Measurements from ENCODE around the gene SLCO1B1. TPM values are rescaled to one million over a fixed set of nuclear protein-coding genes. Genes with fewer than 3 reads are reported as not detected.

The SLCO1B1 gene
- total RNA-seq, 1 donor from 2014 or later: not detected

DNA sequence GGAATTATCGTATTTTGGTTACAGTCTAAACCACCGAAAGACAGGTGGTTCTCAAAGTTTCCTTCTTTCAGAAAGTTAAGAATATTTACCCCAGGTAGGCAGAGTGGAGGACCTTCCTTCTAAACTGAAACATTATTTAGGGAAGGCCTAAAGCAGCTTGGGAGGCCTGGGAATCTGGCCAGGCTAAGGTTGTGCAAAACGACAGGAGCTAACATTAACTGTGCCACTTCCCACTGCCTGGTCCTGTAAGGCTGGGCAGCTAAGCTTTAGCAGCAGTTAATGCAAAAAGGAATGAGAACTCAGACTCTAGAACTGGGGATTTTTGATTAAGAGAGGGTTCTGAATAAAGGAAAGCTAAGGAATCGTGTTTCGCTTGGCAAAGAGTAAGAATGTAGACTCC is 121.1 kb downstream of the SLCO1B1 start:
- H3K36me3 Mint-ChIP-seq (ENCODE audit: low read depth): no peaks in the 10 kb centered on the region
- TF ChIP-seq CTCF (IDR thresholded peaks at IDR 0.05): no peak
- no peak for DNase-seq (ENCODE audit: low spot score)
- no peaks in the 10 kb centered on the region for H3K9me3 Mint-ChIP-seq (ENCODE audit: low read depth)
- H3K27ac Mint-ChIP-seq (ENCODE audit: unreplicated experiment): no peak overlapping the region
- H3K27me3 Mint-ChIP-seq (ENCODE audit: low read depth): no peaks in the 10 kb centered on the region
- H3K4me1 Mint-ChIP-seq (ENCODE audit: low read depth): no peaks in the 10 kb centered on the region
- H3K4me3 Mint-ChIP-seq (ENCODE audit: unreplicated experiment): no peak overlapping the region

DNA sequence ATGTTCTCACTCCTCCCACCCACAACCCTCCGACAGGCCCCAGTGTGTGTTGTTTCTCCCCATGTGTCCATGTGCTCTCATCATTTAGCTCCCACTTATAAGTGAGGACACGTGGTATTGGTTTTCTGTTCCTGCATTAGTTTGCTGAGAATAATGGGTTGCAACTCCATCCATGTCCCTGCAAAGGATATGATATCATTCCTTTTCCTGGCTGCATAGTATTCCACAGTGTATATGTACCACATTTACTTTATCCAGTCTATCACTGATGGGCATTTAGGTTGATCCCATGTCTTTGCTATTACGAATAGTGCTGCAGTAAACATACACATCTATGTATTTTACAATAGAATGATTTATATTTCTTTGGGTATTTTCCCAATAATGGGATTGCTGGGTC is 126.2 kb downstream of the SLCO1B1 start:
- Mint-ChIP-seq H3K36me3 (ENCODE audit: low read depth) (no peaks in the 10 kb centered on the region), H3K27ac (ENCODE audit: unreplicated experiment) (no peak overlapping the region), H3K27me3 (ENCODE audit: low read depth) (no peaks in the 10 kb centered on the region), H3K4me3 (ENCODE audit: unreplicated experiment) (no peak overlapping the region), H3K4me1 (ENCODE audit: low read depth) (no peaks in the 10 kb centered on the region), H3K9me3 (ENCODE audit: low read depth) (peaks cover 20% of the 10 kb centered on the region)
- DNase-seq (ENCODE audit: low spot score): no peak
- TF ChIP-seq CTCF (IDR thresholded peaks at IDR 0.05): no peak

DNA sequence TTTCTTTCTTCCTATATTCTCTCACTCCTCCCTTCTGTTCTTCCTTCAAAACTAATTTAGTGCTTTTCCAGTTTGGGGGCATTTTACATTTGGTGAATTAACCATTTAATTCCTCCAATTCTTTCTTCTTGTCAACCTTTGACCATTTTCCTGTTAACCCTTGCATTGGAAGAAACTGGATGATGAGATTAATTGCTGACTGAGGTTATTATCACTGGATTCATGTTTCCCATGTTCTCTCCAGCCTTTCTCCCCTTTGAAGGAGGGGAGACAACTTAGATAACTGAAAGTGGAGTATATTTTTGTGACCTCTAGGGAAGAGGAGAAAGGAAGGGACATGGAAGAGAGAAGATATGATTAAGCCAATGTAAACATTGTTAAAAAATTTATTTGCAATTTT is 133.2 kb downstream of the SLCO1B1 start:
- H3K27ac Mint-ChIP-seq (ENCODE audit: unreplicated experiment): no peak overlapping the region
- H3K27me3 Mint-ChIP-seq (ENCODE audit: low read depth): no peaks in the 10 kb centered on the region
- TF ChIP-seq CTCF (IDR thresholded peaks at IDR 0.05): no peak
- H3K9me3 Mint-ChIP-seq (ENCODE audit: low read depth): peaks cover 27% of the 10 kb centered on the region
- H3K4me1 Mint-ChIP-seq (ENCODE audit: low read depth): no peaks in the 10 kb centered on the region
- H3K4me3 Mint-ChIP-seq (ENCODE audit: unreplicated experiment): no peak overlapping the region
- peaks cover 8% of the 10 kb centered on the region for H3K36me3 Mint-ChIP-seq (ENCODE audit: low read depth)
- no peak for DNase-seq (ENCODE audit: low spot score)

- Mint-ChIP-seq H3K9me3 (ENCODE audit: low read depth) (peaks cover 19% of the 10 kb centered on the region), H3K27ac (ENCODE audit: unreplicated experiment) (no peak overlapping the region), H3K36me3 (ENCODE audit: low read depth) (peaks cover 8% of the 10 kb centered on the region), H3K27me3 (ENCODE audit: low read depth) (no peaks in the 10 kb centered on the region), H3K4me3 (ENCODE audit: unreplicated experiment) (no peak overlapping the region), H3K4me1 (ENCODE audit: low read depth) (no peaks in the 10 kb centered on the region)
- DNase-seq (ENCODE audit: low spot score): no peak
- no peak for TF ChIP-seq CTCF (IDR thresholded peaks at IDR 0.05)
These were observed 134.9 kb downstream of the SLCO1B1 start for GRCh38 chr12:21265932-21266331.

DNA sequence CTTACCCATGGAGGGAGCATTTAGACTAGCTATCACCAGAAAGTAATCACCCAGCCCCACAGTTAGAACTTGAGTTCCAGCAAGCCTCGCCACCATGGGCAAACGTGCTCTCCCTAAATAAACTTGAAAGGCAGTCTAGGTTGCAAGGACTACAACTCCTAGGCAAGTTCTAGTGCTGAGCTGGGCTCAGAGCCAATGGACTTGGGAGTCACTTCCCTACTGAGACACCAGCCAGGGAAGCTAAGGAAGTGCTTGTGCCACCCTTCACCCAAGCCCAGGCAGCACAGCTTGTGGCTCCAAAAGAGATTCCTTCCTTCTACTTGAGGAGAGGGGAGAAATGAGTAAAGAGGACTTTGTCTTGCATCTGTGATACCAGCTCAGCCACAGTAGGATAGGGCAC is 145.8 kb downstream of the SLCO1B1 start:
- no peak overlapping the region for H3K4me3 Mint-ChIP-seq (ENCODE audit: unreplicated experiment)
- H3K9me3 Mint-ChIP-seq (ENCODE audit: low read depth): peaks cover 7% of the 10 kb centered on the region
- TF ChIP-seq CTCF (IDR thresholded peaks at IDR 0.05): no peak
- H3K27me3 Mint-ChIP-seq (ENCODE audit: low read depth): no peaks in the 10 kb centered on the region
- peak overlapping the region; percentile 51 for H3K27ac Mint-ChIP-seq (ENCODE audit: unreplicated experiment)
- no peaks in the 10 kb centered on the region for H3K36me3 Mint-ChIP-seq (ENCODE audit: low read depth)
- DNase-seq (ENCODE audit: low spot score): no peak
- no peaks in the 10 kb centered on the region for H3K4me1 Mint-ChIP-seq (ENCODE audit: low read depth)

Other genes starting within 250 kb of the SLCO1B1 start
- 0.20 to 1.1 TPM (median 0.64 TPM) in 3 replicates for gene SLCO1A2, start 203.7 kb downstream of the SLCO1B1 start, total RNA-seq
- gene IAPP, start 241.7 kb downstream of the SLCO1B1 start, total RNA-seq: not detected in 3 replicates

Data from chondrocyte (in vitro differentiated cells).